Activated gamma-delta T cell treated with Interleukin-2 at 50 U/mL for 16 hours (primary cell): ENCODE data around the gene CRYAB.

ENCODE experiments used
- DNase-seq: peaks from one replicate; pipeline ENCODE4 v3.0.0-alpha.2; 2020

The CRYAB gene, protein sequence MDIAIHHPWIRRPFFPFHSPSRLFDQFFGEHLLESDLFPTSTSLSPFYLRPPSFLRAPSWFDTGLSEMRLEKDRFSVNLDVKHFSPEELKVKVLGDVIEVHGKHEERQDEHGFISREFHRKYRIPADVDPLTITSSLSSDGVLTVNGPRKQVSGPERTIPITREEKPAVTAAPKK

DNA sequence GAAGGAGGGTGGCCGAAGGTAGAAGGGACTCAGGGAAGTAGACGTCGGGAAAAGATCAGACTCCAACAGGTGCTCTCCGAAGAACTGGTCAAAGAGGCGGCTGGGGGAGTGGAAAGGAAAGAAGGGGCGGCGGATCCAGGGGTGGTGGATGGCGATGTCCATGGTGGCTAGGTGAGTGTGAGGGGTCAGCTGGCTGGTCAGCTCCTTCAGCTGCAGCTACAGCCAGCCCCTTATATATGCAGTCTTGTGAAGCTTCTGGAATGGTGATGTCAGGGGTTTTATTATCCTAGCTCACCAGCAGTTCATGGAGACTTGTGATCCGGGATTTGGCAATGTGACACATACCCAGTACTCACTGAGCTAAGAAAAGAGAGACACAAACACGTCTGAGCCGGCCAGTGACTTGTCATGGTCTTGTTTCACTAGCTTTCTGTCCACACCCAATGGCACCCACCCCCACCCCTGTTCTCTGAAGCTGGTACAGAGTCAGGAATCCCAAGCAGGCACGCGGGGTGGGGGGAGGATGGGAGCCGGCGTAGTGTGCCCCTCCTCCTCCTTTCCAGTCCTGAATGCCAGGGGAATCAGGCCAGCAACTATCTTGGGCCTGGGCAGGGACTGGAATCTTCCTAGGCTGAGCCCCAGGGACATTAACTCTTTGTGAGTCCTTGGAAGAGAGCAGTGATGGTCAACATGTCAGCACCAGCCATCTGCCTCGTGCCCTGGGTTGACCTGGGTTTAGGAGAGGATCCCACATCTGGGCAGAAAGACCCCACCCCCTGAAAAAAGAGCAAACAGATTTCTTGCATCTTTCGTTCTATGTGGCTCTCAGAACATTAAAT, at the start of gene CRYAB:
CRYAB (minus strand) TSS at position 208 of the 839 bp plus-strand sequence; CDS start at position 162, 46 bp downstream.
- DNase-seq: no peak

DNA sequence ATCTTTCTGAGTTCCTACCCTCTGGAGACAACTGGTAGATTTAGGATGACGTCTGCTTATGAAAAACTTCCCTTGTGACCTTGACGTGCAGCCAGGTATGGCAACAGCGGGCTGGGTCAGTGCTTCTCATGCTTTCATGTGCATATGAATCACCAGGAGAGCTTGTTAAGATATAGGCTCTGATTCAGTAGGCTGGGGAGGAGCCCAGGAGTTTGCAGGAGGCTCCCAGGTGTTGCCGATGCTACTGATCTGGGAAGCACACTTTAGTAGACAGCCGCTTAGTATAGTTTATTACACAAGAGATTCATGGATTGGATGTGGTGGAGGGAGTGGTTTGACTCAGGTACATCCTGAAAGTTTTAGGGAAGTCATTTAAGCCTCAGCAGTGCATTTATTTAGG, 49.3 kb upstream of the CRYAB start:
- no peak for DNase-seq

DNA sequence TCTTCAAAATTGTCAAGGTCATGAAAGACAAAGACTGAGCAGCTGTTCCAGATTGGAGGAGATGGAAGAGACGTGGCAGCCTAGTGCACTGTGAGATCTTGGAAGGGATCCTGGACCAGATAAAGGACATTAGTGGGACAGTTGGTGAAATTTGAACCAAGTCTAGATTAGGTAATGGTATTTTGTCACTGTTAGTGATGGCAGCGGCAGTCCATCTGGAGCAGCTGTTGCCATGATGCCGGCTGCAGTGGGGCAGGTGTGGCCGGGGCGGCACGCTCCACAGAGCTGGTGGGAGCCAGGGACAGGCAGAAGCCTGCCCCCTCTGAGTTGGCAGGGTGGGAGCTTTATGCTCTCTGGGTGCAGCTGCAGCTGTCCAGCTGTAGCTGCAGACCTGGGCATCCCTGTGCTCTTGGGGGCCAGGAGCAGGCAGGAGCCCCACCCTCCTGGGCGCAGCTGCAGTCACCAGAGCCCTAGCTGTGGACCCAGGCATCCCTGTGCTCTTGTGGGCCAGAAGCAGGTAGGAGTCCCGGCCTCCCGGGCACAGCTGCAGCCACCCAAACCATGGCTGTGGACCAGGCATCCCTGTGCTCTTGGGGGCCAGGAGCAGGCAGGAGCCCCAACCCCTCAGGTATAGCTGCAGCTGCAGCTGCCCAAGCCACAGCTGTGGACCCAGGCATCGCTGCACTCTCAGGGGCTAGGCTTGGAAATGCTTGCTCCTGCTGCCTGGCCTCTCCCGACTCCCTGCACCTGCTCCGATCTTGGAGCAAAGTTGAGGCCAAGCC, 46.3 kb upstream of the CRYAB start:
- DNase-seq: no peak

DNA sequence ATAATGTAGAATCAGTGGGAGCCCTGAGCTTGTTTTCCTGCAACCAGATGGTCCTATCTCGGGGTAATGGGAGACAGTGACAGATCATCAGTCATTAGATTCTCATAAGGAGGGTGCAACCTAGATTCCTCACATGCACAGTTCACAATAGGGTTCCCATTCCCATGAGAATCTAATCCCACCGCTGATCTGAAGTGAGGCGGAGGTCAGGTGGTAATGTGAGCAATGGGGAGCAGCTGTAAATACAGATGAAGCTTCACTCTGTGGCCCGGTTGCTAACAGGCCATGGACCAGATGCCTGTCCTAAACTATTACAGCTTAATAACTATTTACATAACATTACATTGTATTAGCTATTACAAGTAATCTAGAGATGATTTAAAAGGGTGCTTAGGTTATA, 42.6 kb upstream of the CRYAB start:
- DNase-seq: no peak

DNA sequence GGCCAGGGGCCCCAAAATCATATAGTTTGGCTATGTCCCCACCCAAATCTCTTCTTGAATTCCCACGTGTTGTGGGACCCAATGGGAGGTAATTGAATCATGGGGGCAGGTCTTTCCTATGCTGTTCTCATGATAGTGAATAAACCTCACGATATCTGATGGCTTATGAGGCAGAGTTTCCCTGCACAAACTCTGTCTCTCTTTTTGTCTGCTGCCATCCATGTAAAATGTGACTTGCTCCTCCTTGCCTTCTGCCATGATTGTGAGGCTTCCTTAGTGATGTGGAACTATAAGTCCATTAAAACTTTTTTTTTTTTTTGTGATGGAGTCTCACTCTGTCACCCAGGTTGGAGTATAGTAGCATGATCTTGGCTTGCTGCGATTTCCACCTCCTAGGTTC, 40.0 kb upstream of the CRYAB start:
- no peak for DNase-seq

DNA sequence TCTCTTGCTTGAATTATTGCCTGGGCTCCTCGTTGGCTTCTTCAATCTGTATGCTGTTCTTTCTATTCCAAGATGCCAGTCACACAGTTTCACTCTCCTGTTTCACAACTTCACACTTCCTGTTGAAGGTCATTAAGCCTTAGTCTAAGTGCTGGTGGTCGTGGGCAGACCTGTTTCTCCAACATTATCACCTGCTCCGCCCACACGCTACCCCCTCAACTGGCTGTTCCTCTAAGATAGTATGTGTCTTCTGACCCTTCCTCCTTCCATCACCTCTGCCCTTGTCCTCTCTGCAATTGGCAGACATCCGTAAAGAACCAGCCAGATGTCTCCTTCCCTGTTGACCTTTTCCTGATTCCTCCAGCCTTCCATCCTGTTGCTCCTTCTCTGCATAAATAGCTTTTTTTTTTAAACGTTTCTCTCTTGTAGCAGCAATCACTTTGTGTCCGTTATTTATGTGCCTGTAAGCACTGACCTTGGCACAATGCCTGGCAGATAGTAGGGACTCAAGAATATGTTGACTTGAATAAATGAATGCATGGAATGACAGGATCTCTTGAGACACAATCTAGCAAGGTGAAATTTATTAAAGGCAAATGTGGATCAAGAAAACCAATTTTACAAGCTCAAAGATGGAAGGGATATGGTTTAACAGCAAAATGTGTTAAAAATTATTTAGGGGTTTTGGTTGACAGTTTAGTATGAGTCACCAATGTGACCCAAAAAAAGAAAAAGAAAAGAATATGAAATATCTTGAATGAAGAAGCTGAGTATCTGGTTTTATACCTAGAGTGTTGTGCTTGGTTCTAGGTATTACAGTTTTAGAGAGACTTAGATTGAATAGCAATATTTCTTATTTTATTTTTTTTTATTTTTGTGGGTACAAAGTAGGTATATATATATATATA, 38.2 kb upstream of the CRYAB start:
- DNase-seq: no peak

DNA sequence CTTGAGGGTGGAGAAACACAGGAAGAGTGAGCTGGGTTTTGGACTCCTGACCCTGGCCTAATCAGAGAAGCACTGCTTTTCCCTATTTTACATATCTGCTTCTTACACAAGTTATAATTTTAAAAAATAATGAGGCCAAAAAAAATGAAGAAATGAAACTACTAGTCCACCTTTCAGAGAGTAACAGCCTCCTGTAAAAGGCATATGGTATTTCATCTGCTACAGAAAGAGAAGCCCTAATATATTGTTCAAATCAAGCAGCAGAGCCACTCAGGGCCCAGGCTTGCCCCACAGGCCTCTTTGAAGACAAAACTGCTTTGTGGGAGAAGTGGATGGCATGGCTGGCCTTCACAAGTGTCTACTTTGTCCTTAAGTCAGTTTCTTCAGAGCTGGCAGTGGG, 35.6 kb upstream of the CRYAB start:
- DNase-seq: no peak

DNA sequence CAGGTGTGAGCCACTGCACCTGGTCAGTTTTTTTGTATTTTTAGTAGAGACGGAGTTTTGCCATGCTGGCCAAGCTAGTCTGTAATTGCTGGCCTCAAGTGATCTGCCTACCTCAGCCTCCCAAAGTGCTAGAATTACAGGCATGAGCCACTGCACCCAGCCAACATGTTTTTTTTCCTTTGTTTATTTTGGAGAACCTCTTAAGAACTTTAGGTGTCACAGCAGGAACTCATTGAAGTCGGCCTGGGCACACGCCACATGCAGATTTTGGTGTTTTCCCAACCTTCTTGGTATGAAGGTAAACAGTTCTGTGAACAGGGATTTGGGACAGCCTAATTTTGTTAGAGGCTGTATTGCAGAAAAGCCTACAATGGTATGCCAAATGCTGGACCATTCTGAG, 34.9 kb upstream of the CRYAB start:
- no peak for DNase-seq

DNA sequence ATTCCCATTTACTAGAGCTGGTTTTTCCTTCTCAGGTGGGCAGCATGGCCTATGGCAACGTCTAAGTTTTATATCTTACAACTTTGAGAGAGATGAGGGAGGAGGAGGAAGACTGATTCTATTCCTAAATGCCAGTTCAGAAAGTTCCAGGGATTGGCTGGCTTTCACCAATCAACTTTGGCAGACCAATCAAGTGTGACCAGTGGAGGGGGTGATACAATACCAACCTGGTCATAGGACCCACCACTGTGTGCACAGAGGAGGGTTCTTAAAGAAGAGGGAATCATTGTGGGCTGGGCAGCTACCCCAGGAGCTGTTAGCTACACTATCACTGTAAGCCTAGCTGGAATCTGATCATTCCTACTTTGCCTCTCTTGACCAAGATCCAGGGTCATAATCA, 33.6 kb upstream of the CRYAB start:
- DNase-seq: no peak

DNA sequence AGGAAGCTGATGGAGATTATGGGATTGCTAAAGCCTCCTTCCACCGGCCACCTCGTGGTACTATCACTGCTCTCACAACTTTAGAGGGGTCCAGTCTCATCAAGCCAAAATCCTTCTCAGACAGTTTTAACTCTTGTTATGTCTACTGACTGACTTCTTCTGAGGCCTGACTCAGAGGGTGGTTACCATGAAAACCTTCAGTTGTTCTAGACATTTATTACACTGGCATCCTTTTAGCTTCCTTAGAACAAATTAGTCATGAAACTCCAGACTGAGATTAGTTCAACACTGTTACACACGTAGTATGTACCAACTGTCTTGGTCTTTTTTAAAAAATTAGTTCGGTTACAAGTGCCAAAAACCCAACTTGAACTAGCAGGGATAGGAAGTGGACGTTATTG, 33.1 kb upstream of the CRYAB start:
- DNase-seq: no peak

DNA sequence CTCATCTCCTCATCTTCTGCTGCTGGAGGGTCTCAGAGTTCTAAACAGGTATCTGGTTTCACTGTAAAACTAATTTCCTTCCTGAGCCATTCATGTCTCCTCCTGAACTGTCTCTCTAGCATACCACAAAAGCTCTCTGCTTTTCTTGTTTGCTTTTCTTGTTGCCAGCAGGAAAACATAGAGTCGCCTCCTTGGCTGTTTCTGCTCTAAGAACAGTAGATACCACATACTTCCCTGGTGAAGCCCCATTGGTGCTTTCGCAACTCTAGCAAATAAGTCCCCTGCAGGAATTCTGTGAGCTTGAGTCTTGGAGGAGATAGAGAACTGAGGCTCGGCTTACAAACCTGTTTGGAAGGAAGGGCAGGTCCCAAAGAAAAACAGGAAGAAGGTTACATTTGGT, 32.6 kb upstream of the CRYAB start:
- DNase-seq: no peak

DNA sequence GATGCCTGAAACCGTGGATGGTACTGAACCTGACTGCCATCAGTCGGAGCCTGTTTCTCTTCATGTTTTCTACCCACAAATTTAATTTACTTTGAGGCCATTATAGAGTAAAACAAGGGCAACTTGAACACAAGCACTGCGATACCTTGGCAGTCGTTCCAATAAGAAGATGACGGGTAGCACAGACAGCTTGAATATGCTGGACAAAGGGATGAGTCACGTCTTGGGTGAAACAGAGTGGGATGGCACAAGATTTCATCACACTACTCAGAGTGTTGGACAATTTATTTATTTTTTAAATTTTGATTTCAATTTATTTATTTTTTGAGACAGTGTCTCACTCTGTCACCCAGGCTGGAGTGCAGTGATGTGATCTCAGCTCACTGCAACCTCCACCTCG, 31.3 kb upstream of the CRYAB start:
- no peak for DNase-seq

DNA sequence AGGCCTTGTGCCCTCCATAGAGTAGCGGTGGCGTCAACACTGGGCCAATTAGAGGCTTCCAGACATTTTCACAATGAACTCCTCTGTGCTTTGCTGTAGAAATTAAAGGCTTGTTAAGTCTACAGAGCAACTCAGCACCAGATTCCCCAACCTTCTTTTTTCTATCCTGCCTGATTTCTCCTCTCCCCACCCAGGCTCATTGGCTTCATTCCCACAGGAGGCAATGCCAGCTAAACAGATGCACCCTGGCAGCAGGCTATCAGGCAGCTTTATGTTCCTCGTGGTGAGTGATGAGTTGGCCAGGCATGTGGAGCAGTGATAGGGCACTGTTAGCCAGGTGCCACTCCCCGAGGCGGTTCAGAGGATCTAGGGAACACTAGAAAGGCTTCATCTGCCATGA, 30.4 kb upstream of the CRYAB start:
- no peak for DNase-seq

DNA sequence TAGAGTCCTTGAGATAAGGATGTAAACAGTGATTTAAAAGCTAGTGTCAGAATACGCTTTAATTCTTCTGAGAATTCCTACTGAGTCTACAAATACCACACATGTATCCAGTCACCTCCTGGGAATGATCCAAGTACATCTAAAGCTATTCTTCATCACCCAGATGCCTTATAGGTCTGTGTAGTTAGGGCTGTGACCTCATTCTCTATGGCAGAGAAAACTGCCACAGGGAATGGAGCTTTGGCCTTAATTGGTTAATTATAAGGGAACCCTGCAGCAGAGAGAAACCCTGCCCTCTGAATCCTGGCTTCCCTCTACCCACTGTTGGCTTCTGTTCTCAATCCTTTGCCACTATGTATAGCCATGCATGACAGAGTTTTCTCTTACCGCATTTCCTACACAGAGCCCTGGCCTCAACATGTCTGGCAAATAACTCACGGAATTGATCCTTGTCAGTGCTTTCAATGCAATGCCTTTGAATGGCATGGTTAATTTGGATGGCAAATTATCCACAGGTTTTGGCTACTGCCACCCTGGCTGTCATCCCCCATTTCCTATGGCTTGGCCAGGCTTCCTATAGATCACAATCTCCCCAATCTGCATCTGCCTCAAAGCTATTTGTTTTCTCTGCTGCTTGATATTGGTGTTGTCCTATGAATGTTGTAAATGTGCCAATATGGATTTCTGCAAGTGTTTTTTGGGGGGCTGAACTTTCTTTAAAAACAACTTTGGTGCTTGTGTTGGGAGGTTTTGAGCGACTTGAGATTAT, 28.4 kb upstream of the CRYAB start:
- no peak for DNase-seq

DNA sequence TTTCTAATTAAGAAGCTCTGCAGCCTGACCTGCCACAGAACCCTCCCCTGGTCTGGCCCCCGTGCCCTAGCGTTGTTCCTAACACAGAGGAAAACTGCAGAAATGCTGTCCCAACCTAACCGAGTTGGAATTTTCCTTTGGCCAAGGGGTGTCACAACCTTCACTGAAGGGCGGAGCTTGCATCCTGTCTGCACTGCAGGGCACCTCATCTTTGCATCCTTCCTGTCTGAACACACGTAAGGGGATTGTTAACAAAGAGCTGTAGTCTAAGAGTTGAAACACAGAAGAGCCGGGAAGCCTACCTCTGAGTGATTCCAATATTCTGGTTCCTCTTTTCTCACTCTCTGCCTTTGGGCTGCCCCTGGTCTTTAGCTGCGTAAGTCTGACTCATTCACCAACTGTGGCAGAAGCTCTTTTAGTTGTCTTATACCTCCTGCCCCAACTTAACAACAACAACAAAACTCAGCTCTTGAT, 27.2 kb upstream of the CRYAB start:
- no peak for DNase-seq

DNA sequence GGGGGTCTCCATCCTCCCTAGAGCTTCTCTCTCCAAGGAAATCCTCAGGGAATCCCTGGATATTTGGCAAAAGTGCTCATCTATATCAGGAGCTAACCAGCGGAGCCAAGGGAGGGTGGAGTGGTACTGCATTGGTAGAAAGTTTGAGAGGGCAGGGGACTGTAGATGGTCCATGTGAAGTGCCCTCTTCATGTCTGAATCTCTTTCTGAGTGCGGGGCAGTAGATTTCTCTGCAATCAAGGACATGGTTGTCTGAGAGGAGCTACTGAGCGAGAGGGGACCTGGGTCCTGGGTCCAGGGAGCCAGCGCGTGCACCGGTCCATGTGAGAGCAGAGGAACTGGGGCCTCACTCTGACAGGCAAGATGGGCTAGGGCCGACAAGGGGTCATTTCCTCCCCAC, 26.3 kb upstream of the CRYAB start:
- DNase-seq: no peak

DNA sequence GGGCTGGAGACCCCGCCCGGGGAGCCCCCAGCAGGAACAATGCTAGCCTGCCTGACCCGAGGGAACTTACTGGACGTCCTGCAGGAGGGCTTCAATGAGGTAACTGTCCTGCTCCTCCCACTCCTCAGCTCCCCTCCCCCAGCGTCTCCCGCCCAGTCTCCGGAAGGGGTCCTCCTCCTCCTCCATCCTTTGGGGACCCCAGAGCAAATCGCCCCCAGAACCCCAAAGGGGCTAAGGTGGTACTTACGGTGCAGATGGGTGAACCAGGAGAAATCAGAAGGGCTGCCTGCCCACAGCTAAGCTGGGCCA, 25.8 kb upstream of the CRYAB start:
- no peak for DNase-seq

DNA sequence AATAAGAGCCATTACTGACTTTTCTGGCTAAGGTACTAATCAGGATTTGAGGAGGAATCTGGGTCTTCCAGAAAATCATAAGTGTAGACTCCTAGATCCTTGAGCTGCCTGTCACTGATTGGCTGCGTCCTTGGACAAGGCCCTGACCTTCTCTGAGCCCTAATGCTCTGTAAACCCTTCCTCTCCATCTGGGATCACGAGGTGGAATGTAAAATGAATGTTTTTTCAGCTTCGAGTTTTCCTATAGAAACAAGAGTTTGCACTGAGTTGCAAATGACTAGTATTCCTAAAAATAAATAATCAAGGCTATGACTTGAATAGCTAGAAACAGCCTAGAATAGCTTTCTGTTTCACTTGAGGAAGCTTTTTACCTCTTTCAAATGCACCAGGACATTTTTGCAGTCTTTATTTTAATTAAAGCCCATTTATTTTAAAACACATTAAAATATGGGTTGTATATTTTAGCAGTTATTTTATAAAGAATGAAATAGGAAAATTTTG, 24.5 kb upstream of the CRYAB start:
- DNase-seq: no peak

DNA sequence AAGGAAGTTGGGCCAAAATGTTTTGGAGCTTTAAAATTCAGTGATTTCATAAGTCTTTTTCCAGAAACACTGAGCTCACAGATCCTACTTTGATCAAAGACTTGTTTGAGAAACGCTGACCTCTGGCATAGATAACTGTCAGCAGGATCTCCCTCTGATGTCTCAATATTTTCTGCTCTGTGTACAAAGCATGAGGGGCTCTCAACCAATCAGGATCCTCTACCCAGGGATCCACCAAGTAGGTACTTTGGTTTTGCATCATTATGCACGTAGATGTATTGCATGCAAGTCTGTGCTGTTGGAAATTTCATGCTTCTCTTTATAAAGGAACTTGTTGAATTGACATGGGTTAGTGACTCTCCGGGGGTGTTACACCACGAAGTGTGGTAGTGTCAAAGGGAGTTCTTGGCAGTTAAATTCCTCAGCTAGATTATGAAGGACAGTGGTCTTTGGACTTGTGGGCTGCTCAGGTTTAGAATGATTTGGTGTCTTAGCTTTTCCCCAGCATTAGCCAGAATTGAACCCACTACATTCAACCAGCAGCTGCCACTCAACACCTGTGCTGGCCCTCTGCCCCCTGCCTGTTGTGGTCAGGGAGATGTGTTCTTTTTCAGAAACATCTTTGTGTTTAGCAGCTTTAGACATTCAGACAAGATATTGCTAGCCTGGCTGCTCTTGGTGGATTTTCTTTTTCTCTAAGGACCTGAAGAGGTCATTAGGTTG, 23.9 kb upstream of the CRYAB start:
- no peak for DNase-seq

DNA sequence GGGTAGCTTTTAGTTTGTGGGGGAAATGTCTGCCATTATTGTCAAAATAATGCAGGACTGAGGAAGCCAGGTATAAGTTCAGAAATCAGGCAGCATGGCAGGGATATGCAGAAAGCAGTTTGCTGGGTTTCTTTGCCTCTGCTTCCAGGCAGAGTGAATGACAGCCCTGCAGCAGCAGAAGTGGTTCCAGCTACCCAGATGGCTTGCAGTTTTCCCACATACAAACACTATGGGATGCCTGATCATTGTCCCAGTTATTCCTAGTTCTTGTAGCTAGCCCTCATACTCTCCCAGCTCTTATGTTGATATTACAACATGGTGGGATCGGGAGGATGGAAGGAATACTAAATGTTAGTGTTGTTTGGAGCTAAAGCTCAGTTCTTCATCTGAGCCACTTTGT, 22.7 kb upstream of the CRYAB start:
- DNase-seq: no peak

DNA sequence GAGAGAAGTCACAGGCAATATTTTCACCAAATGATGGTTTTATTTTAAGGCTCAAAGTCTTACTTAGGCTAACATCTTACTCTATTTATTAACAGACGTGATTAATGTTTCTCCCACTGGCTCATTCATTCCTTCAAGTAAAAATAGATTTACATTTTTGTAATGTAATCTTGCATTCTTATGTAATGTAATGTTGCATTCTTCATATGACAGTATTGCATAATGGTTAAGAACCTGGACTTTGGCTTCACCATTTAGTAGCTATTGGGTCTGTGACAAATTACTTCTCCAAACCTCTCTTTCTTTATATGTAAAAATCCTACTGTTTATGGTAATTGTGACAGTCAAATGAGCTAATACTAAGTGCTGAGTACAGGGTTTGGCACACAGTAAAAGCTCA, 22.3 kb upstream of the CRYAB start:
- no peak for DNase-seq
